ENCODE data around the gene MAML3.

DNA sequence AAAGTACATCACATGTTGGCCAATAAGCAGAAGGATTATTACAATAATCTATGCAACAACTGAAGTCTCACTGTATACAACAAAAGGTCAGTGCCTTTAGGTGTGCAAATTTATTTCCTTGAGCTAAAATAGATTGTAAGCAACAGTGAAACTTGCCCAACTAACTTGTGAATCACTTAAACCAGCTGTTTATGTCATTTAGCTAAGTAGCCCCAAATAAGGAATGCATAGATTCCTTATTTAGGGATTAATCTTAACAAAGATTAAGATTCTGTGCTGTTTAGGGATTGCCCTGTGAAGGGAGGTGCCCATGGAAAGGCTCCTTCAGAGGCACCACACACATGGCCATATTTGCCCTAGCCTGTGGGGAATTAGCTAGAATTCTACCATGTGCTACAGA is 168.6 kb downstream of the MAML3 start:
- TF ChIP-seq CEBPB (IDR thresholded peaks at IDR 0.05) (no peak), EP300 (IDR thresholded peaks at IDR 0.05; ENCODE audit: borderline replicate concordance) (no peak), RAD21 (IDR thresholded peaks at IDR 0.05; ENCODE audit: low read depth) (no peak), TCF12 (IDR thresholded peaks at IDR 0.05; ENCODE audit: low read depth) (no peak), EGR1 (IDR thresholded peaks at IDR 0.05) (no peak), TEAD4 (IDR thresholded peaks at IDR 0.05) (no peak), ZBTB7A (IDR thresholded peaks at IDR 0.05; ENCODE audit: low read depth) (no peak), TAF1 (IDR thresholded peaks at IDR 0.05; ENCODE audit: low read depth) (no peak), NFIC (IDR thresholded peaks at IDR 0.05) (no peak)
- TF ChIP-seq, protein P1, sequence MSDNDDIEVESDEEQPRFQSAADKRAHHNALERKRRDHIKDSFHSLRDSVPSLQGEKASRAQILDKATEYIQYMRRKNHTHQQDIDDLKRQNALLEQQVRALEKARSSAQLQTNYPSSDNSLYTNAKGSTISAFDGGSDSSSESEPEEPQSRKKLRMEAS (IDR thresholded peaks at IDR 0.05): no peak
- TF ChIP-seq, protein P2, sequence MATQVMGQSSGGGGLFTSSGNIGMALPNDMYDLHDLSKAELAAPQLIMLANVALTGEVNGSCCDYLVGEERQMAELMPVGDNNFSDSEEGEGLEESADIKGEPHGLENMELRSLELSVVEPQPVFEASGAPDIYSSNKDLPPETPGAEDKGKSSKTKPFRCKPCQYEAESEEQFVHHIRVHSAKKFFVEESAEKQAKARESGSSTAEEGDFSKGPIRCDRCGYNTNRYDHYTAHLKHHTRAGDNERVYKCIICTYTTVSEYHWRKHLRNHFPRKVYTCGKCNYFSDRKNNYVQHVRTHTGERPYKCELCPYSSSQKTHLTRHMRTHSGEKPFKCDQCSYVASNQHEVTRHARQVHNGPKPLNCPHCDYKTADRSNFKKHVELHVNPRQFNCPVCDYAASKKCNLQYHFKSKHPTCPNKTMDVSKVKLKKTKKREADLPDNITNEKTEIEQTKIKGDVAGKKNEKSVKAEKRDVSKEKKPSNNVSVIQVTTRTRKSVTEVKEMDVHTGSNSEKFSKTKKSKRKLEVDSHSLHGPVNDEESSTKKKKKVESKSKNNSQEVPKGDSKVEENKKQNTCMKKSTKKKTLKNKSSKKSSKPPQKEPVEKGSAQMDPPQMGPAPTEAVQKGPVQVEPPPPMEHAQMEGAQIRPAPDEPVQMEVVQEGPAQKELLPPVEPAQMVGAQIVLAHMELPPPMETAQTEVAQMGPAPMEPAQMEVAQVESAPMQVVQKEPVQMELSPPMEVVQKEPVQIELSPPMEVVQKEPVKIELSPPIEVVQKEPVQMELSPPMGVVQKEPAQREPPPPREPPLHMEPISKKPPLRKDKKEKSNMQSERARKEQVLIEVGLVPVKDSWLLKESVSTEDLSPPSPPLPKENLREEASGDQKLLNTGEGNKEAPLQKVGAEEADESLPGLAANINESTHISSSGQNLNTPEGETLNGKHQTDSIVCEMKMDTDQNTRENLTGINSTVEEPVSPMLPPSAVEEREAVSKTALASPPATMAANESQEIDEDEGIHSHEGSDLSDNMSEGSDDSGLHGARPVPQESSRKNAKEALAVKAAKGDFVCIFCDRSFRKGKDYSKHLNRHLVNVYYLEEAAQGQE (IDR thresholded peaks at IDR 0.05; ENCODE audit: low read depth): no peak
- TF ChIP-seq, protein P3, sequence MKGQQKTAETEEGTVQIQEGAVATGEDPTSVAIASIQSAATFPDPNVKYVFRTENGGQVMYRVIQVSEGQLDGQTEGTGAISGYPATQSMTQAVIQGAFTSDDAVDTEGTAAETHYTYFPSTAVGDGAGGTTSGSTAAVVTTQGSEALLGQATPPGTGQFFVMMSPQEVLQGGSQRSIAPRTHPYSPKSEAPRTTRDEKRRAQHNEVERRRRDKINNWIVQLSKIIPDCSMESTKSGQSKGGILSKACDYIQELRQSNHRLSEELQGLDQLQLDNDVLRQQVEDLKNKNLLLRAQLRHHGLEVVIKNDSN (IDR thresholded peaks at IDR 0.05): no peak

All from Ishikawa (cell line).